Hypothalamus (tissue), 51 donors: ENCODE measurements around the gene ARL14.

Experiments
- DNase-seq, 51 donors: peaks; one replicate each; lab custom pipeline; 2025; lab: John Stamatoyannopoulos, UW

Gene ARL14

GRCh38 chr3:160676547-160677303 is at the start of gene ARL14:
Gene ARL14, plus strand, starts transcription at chr3:160677160. Its CDS starts 187 bp downstream, at chr3:160677347.
- no peak for DNase-seq

GRCh38 chr3:160629491-160629890 is 47.5 kb upstream of the ARL14 start:
- DNase-seq: no peak

GRCh38 chr3:160633361-160634083 is 43.4 kb upstream of the ARL14 start:
- DNase-seq: no peak

- no peak for DNase-seq
Observed at GRCh38 chr3:160635213-160635612, 41.7 kb upstream of the ARL14 start.

GRCh38 chr3:160637086-160637485 is 39.9 kb upstream of the ARL14 start:
- DNase-seq: no peak

GRCh38 chr3:160638184-160638583 is 38.8 kb upstream of the ARL14 start:
- DNase-seq: no peak

GRCh38 chr3:160641665-160642309 is 35.2 kb upstream of the ARL14 start:
- no peak for DNase-seq

GRCh38 chr3:160643994-160644393 is 33.0 kb upstream of the ARL14 start:
- no peak for DNase-seq

- no peak for DNase-seq
Observed at GRCh38 chr3:160644491-160644890, 32.5 kb upstream of the ARL14 start.

GRCh38 chr3:160648701-160649100 is 28.3 kb upstream of the ARL14 start:
- no peak for DNase-seq

- DNase-seq: no peak
Observed at GRCh38 chr3:160649596-160649995, 27.4 kb upstream of the ARL14 start.

- no peak for DNase-seq
Observed at GRCh38 chr3:160653512-160653911, 23.4 kb upstream of the ARL14 start.

GRCh38 chr3:160660902-160661301 is 16.1 kb upstream of the ARL14 start:
- DNase-seq: no peak

GRCh38 chr3:160661660-160662059 is 15.3 kb upstream of the ARL14 start:
- peak in 2 of 51 donors; percentile 3 to 5 for DNase-seq

GRCh38 chr3:160665231-160665630 is 11.7 kb upstream of the ARL14 start:
- no peak for DNase-seq

- no peak for DNase-seq
Observed at GRCh38 chr3:160665784-160666526, 11.0 kb upstream of the ARL14 start.

GRCh38 chr3:160667452-160667851 is 9.5 kb upstream of the ARL14 start:
- no peak for DNase-seq

GRCh38 chr3:160668454-160668853 is 8.5 kb upstream of the ARL14 start:
- DNase-seq: no peak

GRCh38 chr3:160671231-160671630 is 5.7 kb upstream of the ARL14 start:
- DNase-seq: no peak

- no peak for DNase-seq
Observed at GRCh38 chr3:160671995-160672394, 5.0 kb upstream of the ARL14 start.

- no peak for DNase-seq
Observed at GRCh38 chr3:160673188-160673587, 3.8 kb upstream of the ARL14 start.
